ENCODE measurements around the gene ZFP3. TPM values are rescaled to one million over a fixed set of nuclear protein-coding genes. Genes with fewer than 3 reads are reported as not detected.
"Not testable (repeated sequence)": the region's sequence is repeated elsewhere in the genome, so short reads cannot be mapped to it uniquely, and the experiment has no call there.

ZFP3 gene
- total RNA-seq, 2 experiments from 2014 or later = 0.34 to 0.98 TPM

DNA sequence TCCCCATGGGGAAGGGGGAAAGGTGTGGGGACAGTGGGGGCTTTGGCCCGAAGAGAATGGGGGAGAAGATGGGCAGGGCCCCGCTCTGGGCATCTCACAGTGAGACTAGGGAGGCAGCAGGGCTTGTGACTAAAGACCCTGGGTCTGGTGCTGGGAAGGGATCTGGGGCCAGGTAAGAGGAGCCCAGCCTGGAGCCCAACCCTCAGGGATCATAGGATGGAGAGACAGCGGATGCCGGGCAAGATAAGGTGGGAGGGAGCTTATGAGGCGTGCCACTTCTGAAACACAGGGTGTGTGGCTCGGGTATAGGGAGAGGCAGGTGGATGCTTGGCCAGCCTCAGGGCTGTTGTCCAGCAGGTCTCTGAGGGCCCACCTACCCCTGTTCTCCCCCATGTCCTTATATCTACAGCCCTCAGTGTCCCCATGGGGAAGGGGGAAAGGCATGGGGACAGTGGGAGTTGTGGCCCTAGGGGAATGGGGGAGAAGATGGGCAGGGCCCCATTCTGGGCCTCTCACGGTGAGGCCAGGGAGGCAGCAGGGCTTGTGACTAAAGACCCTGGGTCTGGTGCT, 53.0 kb downstream of the ZFP3 start:
- DNase-seq (ENCODE audit: low spot score) = no peak
- TF ChIP-seq, protein P1, sequence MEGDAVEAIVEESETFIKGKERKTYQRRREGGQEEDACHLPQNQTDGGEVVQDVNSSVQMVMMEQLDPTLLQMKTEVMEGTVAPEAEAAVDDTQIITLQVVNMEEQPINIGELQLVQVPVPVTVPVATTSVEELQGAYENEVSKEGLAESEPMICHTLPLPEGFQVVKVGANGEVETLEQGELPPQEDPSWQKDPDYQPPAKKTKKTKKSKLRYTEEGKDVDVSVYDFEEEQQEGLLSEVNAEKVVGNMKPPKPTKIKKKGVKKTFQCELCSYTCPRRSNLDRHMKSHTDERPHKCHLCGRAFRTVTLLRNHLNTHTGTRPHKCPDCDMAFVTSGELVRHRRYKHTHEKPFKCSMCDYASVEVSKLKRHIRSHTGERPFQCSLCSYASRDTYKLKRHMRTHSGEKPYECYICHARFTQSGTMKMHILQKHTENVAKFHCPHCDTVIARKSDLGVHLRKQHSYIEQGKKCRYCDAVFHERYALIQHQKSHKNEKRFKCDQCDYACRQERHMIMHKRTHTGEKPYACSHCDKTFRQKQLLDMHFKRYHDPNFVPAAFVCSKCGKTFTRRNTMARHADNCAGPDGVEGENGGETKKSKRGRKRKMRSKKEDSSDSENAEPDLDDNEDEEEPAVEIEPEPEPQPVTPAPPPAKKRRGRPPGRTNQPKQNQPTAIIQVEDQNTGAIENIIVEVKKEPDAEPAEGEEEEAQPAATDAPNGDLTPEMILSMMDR (conservative IDR thresholded peaks at IDR 0.05; ENCODE audit: low read length) = no peak
- no peak for TF ChIP-seq EZH2phosphoT487 (IDR thresholded peaks at IDR 0.05; ENCODE audit: borderline replicate concordance, low read depth, low read length)
- intact Hi-C loops (cut with micrococcal nuclease; ENCODE audit: unreplicated experiment) = no loop called here
- Histone ChIP-seq H3K27ac (ENCODE audit: low read depth, low read length, poor library complexity, severe bottlenecking) (no peak overlapping the region), H3K36me3 (ENCODE audit: insufficient read depth, low read length) (no peaks in the 10 kb centered on the region), H4K20me1 (ENCODE audit: insufficient read depth, low read length) (no peaks in the 10 kb centered on the region), H3K4me2 (ENCODE audit: low read length) (no peak overlapping the region), H3K9me2 (ENCODE audit: insufficient read depth, low read length) (no peaks in the 10 kb centered on the region), H3K4me1 (ENCODE audit: insufficient read depth, low read length, poor library complexity, severe bottlenecking) (no peaks in the 10 kb centered on the region), H3K4me3 (ENCODE audit: low read depth, low read length, poor library complexity, severe bottlenecking) (no peak overlapping the region), H2AFZ (ENCODE audit: low read length) (no peak overlapping the region), H3K9me3 (ENCODE audit: low read length) (no peaks in the 10 kb centered on the region), H3K79me2 (ENCODE audit: insufficient read depth, low read depth, low read length) (no peaks in the 10 kb centered on the region)
- ChIA-PET POLR2A (interaction anchor here (0.6 kb wide), 1 partner anchor 136 kb away, joined by 3 read pairs; no protein-coding TSS in a partner anchor), CTCF (ENCODE audit: unreplicated experiment) (no interaction called here)
- no TSS peak for BruUV-seq (replicated peaks)

DNA sequence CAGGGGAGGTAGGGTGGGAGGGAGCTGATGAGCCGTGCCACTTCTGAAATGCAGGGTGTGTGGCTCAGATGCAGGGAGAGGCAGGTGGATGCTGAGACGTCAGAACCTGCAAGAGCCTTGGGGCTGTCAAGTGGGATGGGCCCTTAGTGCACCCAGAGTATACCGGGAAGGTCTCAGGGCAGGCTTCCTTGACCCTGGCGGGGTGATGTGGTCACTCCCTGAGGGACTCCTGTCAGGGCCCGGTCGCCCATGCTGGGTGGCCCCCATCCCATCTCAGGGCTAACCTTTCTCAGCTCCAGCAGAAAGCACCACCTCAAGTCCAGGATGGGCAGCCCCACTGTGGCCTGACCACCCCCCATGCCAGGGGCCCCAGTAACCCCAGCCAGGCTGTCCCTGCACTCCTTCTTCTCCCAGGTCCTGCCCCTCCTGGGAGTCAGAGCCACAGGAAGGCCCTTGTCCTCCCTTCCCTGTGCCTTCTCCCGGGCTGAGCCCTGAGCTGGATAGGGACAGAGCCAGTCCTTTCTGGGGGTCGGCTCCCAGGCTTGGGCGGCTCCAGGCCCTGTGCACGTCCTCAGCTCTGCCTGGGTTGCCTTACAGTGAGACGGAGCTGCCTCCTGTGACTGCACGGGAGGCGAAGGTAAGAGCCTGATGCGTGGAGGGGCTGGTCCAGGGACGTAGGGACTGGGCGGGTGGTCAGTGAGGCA, 53.7 kb downstream of the ZFP3 start:
- H3K79me2 ChIP-seq (ENCODE audit: insufficient read depth, low read depth, low read length); H3K9me2 ChIP-seq (ENCODE audit: insufficient read depth, low read length); H3K4me1 ChIP-seq (ENCODE audit: insufficient read depth, low read length, poor library complexity, severe bottlenecking); H3K36me3 ChIP-seq (ENCODE audit: insufficient read depth, low read length); DNase-seq (ENCODE audit: low spot score); intact Hi-C loops (cut with micrococcal nuclease; ENCODE audit: unreplicated experiment); CTCF ChIA-PET (ENCODE audit: unreplicated experiment); H3K4me2 ChIP-seq (ENCODE audit: low read length); H2AFZ ChIP-seq (ENCODE audit: low read length); H3K4me3 ChIP-seq (ENCODE audit: low read depth, low read length, poor library complexity, severe bottlenecking); H4K20me1 ChIP-seq (ENCODE audit: insufficient read depth, low read length); BruUV-seq (replicated peaks); H3K9me3 ChIP-seq (ENCODE audit: low read length); H3K27ac ChIP-seq (ENCODE audit: low read depth, low read length, poor library complexity, severe bottlenecking): not testable (repeated sequence)
- POLR2A ChIA-PET = interaction anchor here (0.6 kb wide), 1 partner anchor 137 kb away, joined by 3 read pairs; no protein-coding TSS in a partner anchor

DNA sequence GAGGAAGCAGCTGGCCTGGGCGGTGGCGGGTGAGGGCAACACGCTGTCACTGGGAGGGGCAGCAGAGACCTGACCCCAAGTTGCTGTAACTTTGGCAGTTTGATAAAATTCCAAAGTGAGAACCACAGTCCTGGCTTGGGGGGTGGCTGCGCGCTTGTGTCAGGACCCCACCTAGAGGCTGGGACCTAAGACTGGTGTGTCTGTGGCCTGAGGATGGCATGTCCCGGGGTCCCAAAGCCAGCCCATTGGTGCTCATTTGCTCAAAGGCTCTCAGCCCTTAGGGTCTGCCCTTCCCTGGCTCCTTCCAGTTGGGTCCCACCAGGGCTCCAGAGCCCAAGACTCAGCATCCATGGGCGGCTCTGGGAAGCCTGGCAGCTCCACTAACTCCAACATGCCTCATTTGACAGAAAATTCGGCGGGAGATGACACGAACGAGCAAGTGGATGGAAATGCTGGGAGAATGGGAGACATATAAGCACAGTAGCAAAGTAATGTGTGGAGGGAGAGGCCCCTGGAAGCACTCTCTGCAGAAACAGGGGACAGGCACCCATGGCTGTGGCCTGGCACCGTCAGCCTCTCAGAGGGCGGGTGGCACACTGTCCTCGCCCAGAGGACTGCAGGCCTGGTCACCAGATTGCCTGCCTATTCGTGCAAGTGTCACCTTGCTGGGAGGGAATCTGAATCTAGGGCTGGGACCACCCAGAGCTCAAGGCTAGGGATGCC, 54.4 kb downstream of the ZFP3 start:
- intact Hi-C loops (cut with micrococcal nuclease; ENCODE audit: unreplicated experiment); H3K79me2 ChIP-seq (ENCODE audit: insufficient read depth, low read depth, low read length); DNase-seq (ENCODE audit: low spot score); H2AFZ ChIP-seq (ENCODE audit: low read length); H3K9me2 ChIP-seq (ENCODE audit: insufficient read depth, low read length); H3K4me3 ChIP-seq (ENCODE audit: low read depth, low read length, poor library complexity, severe bottlenecking); H3K4me1 ChIP-seq (ENCODE audit: insufficient read depth, low read length, poor library complexity, severe bottlenecking); BruUV-seq (replicated peaks); H3K36me3 ChIP-seq (ENCODE audit: insufficient read depth, low read length); H3K27ac ChIP-seq (ENCODE audit: low read depth, low read length, poor library complexity, severe bottlenecking); H4K20me1 ChIP-seq (ENCODE audit: insufficient read depth, low read length); H3K9me3 ChIP-seq (ENCODE audit: low read length); H3K4me2 ChIP-seq (ENCODE audit: low read length): not testable (repeated sequence)
- ChIA-PET POLR2A (interaction anchor here (0.6 kb wide), 1 partner anchor 34 kb away, joined by 3 read pairs; no protein-coding TSS in a partner anchor), CTCF (ENCODE audit: unreplicated experiment) (interaction anchor here (0.6 kb wide), 1 partner anchor 282 kb away, joined by 3 read pairs; no protein-coding TSS in a partner anchor)

Measured in OCI-LY7 (cell line).